OCI-LY7 (cell line): ENCODE measurements around the gene NENF. TPM values are rescaled to one million over a fixed set of nuclear protein-coding genes. Genes with fewer than 3 reads are reported as not detected.

Source experiments
- BruUV-seq: library from RNA; stranded (reverse); fragments of 400-500 nt; replicated peaks from 2 replicates; lab custom pipeline; 2021; lab: Mats Ljungman, UMichigan
- CTCF ChIA-PET: fragments of 300-600 bp; sonication (Branson Sonifier 250); formaldehyde crosslinking; loops from one replicate; lab custom pipeline; 2022; ENCODE audit warnings: antibody characterized with exemption; ENCODE audit not compliant: unreplicated experiment; lab: Charles Lee
- POLR2A ChIA-PET: fragments of 300-600 bp; sonication (Branson Sonifier 250); formaldehyde crosslinking; loops from one replicate; lab custom pipeline; 2022; ENCODE audit warnings: antibody characterized with exemption; lab: Charles Lee
- DNase-seq: peaks from one replicate; pipeline ENCODE4 v3.0.0-alpha.2; 2015; ENCODE audit warnings: low spot score
- H2AFZ ChIP-seq: fragments of 200-600 bp; sonication (generic), shearing (Covaris generic); 2 replicates; pipeline ENCODE4 v1.6.1; 2014; ENCODE audit warnings: mild to moderate bottlenecking, antibody characterized with exemption, low read length, moderate library complexity
- H3K27ac ChIP-seq: fragments of 200-600 bp; sonication (generic); 2 replicates; pipeline ENCODE4 v1.5.1; 2014; ENCODE audit warnings: mixed run types, low read depth, mild to moderate bottlenecking, moderate library complexity, low read length, inconsistent platforms; ENCODE audit not compliant: poor library complexity, severe bottlenecking
- H3K36me3 ChIP-seq: fragments of 200-600 bp; sonication (generic); 2 replicates; pipeline ENCODE4 v1.6.1; 2014; ENCODE audit warnings: mild to moderate bottlenecking, antibody characterized with exemption, low read length, moderate library complexity, mixed read lengths; ENCODE audit not compliant: insufficient read depth
- H3K4me1 ChIP-seq: fragments of 200-600 bp; sonication (generic); 2 replicates; pipeline ENCODE4 v1.5.1; 2014; ENCODE audit warnings: mild to moderate bottlenecking, low read length; ENCODE audit not compliant: insufficient read depth, poor library complexity, severe bottlenecking
- H3K4me2 ChIP-seq: fragments of 200-600 bp; sonication (generic); 2 replicates; pipeline ENCODE4 v1.6.1; 2014; ENCODE audit warnings: mild to moderate bottlenecking, low read length
- H3K4me3 ChIP-seq: fragments of 200-600 bp; sonication (generic); 2 replicates; pipeline ENCODE4 v1.5.1; 2014; ENCODE audit warnings: mild to moderate bottlenecking, low read depth, low read length; ENCODE audit not compliant: poor library complexity, severe bottlenecking
- H3K79me2 ChIP-seq: fragments of 200-600 bp; sonication (generic); 2 replicates; pipeline ENCODE4 v1.6.1; 2016; ENCODE audit warnings: low read depth, mild to moderate bottlenecking, low read length, moderate library complexity, mixed read lengths; ENCODE audit not compliant: insufficient read depth
- H3K9me2 ChIP-seq: fragments of 200-600 bp; sonication (generic); 2 replicates; pipeline ENCODE4 v1.6.1; 2016; ENCODE audit warnings: mild to moderate bottlenecking, low read length, mixed read lengths; ENCODE audit not compliant: insufficient read depth
- H3K9me3 ChIP-seq: fragments of 200-600 bp; sonication (generic); 2 replicates; pipeline ENCODE4 v1.6.1; 2014; ENCODE audit warnings: mild to moderate bottlenecking, mixed run types, low read length, mixed read lengths
- H4K20me1 ChIP-seq: fragments of 200-600 bp; sonication (generic); 2 replicates; pipeline ENCODE4 v1.6.1; 2014; ENCODE audit warnings: mild to moderate bottlenecking, antibody characterized with exemption, low read length, moderate library complexity, mixed read lengths; ENCODE audit not compliant: insufficient read depth
- EZH2phosphoT487 ChIP-seq: fragments of 200-600 bp; sonication (generic); IDR thresholded peaks from 2 replicates; pipeline ENCODE4 v1.6.1; 2018; ENCODE audit warnings: low read depth, borderline replicate concordance, mild to moderate bottlenecking, mixed run types, antibody characterized with exemption, low read length, moderate library complexity, mixed read lengths
- intact Hi-C: fragments of 100-400 bp; cut with micrococcal nuclease; formaldehyde crosslinking; loops from one replicate; pipeline ENCODE4 v1.10.0; 2022; ENCODE audit not compliant: unreplicated experiment
- total RNA-seq, 2 experiments: library from RNA; depleted of rRNA in 1 of 2; stranded (reverse); fragments of >200 nt in 1 of 2; shearing (Covaris generic) in 1 of 2; gene quantifications; 2 replicates each; pipeline ENCODE4 v1.2.3, GENCODE V29; 2014 to 2022
- TF ChIP-seq, protein P1 (sequence below): fragments of 200-600 bp; sonication (generic); conservative IDR thresholded peaks from 2 replicates; pipeline ENCODE4 v1.5.1; 2014; ENCODE audit warnings: mild to moderate bottlenecking, antibody characterized with exemption, low read length, moderate library complexity, mixed read lengths

NENF gene
- total RNA-seq, 2 experiments from 2014 or later: 12.7 to 15.5 TPM

DNA sequence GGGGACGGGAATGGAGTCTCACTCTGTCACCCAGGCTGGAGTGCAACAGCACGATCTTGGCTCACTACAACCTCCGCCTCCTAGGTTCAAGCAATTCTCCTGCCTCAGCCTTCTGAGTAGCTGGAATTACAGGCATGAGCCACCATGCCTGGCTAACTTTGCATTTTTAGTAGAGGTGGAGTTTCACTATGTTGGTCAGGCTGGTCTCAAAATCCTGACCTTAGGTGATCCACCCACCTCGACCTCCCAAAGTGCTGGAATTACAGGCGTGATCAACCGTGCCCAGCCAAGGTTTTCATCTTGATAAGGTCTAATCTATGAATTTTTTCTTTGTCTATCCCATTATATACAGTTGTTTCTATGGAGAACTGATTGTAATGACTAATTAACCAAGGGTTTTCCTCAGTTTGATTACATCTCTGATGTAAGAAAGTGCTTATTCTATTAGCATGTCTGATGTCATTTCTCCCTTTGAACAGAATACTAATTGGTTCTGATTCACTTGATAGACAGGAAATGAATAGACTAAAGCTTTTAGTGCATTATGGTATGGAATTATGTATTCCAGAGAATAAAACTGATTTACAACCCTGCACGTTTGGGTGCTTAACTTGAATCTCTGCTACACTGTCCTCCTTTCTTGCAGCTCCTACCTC lies 29.9 kb upstream of the NENF start:
- TF ChIP-seq, protein P1, sequence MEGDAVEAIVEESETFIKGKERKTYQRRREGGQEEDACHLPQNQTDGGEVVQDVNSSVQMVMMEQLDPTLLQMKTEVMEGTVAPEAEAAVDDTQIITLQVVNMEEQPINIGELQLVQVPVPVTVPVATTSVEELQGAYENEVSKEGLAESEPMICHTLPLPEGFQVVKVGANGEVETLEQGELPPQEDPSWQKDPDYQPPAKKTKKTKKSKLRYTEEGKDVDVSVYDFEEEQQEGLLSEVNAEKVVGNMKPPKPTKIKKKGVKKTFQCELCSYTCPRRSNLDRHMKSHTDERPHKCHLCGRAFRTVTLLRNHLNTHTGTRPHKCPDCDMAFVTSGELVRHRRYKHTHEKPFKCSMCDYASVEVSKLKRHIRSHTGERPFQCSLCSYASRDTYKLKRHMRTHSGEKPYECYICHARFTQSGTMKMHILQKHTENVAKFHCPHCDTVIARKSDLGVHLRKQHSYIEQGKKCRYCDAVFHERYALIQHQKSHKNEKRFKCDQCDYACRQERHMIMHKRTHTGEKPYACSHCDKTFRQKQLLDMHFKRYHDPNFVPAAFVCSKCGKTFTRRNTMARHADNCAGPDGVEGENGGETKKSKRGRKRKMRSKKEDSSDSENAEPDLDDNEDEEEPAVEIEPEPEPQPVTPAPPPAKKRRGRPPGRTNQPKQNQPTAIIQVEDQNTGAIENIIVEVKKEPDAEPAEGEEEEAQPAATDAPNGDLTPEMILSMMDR: no peak
- ChIA-PET CTCF (no interaction called here), POLR2A (interaction anchor here (0.5 kb wide), 1 partner anchor 359 kb away, joined by 5 read pairs; no protein-coding TSS in a partner anchor)
- no peak overlapping the region for H3K4me2 ChIP-seq
- BruUV-seq: no TSS peak
- no peaks in the 10 kb centered on the region for H4K20me1 ChIP-seq
- no peak overlapping the region for H3K4me3 ChIP-seq
- H3K36me3 ChIP-seq: peaks cover 89% of the 10 kb centered on the region
- H3K27ac ChIP-seq: no peak overlapping the region
- H3K4me1 ChIP-seq: no peaks in the 10 kb centered on the region
- H3K79me2 ChIP-seq: no peaks in the 10 kb centered on the region
- no peak overlapping the region for H2AFZ ChIP-seq
- no peak for DNase-seq
- no peaks in the 10 kb centered on the region for H3K9me2 ChIP-seq
- intact Hi-C loops: no loop called here
- peaks cover 13% of the 10 kb centered on the region; the same call in 1 of the 2 replicates for H3K9me3 ChIP-seq

DNA sequence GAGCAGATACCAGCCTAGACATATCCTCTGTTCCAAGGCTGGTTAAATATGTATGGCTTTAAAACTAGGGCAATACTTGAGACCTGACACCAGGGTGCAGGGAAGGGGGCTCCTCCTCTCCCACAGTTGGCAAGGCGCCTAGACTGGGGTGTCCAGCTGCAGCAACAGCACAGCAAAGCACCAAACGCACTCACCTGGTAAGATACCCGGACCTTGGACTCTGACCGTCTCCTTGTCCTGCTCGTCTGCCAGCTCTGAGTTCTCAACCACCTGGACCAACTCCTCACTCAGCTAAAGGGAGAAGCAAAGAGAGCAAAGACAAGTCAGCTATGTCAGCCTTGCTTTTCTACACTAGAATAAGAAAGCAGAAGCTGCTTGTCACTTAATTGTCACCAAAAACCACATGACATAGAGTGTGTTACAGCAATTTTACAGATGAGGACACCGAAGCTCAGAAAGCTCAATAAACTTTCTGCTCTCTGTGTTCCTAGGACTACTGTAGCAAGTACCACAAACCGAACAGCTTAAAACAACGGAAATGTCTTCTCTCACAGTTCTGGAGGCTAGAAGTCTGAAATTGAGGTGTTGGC lies 22.4 kb upstream of the NENF start:
- ChIA-PET CTCF (interaction anchor here (0.8 kb wide), 1 partner anchor 16 kb away, joined by 3 read pairs; no protein-coding TSS in a partner anchor), POLR2A (no interaction called here)
- H3K27ac ChIP-seq: no peak overlapping the region
- H3K4me3 ChIP-seq: no peak overlapping the region
- BruUV-seq: no TSS peak
- TF ChIP-seq, protein P1: no peak
- TF ChIP-seq EZH2phosphoT487: no peak
- intact Hi-C loops: no loop called here
- H3K36me3 ChIP-seq: peaks cover 68% of the 10 kb centered on the region
- H3K4me1 ChIP-seq: peaks cover 23% of the 10 kb centered on the region
- no peak for DNase-seq
- H3K4me2 ChIP-seq: no peak overlapping the region
- H4K20me1 ChIP-seq: peaks cover 6% of the 10 kb centered on the region; the same call in 1 of the 2 replicates
- H3K79me2 ChIP-seq: peaks cover 18% of the 10 kb centered on the region; the same call in 1 of the 2 replicates
- H3K9me3 ChIP-seq: no peaks in the 10 kb centered on the region
- H3K9me2 ChIP-seq: no peaks in the 10 kb centered on the region
- H2AFZ ChIP-seq: no peak overlapping the region

DNA sequence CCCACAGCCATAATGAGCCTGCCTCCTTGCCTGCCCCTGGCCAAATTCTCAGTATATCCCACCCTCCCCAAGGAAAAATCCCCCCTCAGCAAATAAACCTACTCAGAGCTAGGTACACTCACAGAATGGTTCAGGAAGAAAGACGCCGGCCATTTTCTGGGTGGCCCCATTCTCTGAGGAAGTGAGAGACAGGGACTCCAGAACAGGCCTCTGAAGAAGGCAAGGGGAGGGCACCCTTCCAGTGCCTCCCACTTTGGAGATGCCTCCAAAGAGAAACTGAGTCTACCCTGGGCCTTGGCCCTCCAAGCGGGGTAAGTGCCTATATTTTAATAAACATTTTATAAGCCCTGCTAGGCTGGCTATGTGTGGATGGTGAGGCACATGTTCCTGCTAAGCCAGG lies 20.3 kb upstream of the NENF start:
- DNase-seq: no peak
- no peak for TF ChIP-seq EZH2phosphoT487
- TF ChIP-seq, protein P1: no peak
- BruUV-seq: no TSS peak
- H2AFZ ChIP-seq: no peak overlapping the region
- no peaks in the 10 kb centered on the region for H3K9me3 ChIP-seq
- CTCF ChIA-PET: no interaction called here
- H3K36me3 ChIP-seq: peaks cover 47% of the 10 kb centered on the region
- peak overlapping the region; percentile 10 for H3K4me3 ChIP-seq
- intact Hi-C loops: no loop called here
- H4K20me1 ChIP-seq: peaks cover 6% of the 10 kb centered on the region; the same call in 1 of the 2 replicates
- no peak overlapping the region for H3K27ac ChIP-seq
- peaks cover 18% of the 10 kb centered on the region; the same call in 1 of the 2 replicates for H3K79me2 ChIP-seq
- POLR2A ChIA-PET: interaction anchor here (0.6 kb wide), 1 partner anchor 412 kb away, joined by 6 read pairs; no protein-coding TSS in a partner anchor
- H3K4me2 ChIP-seq: peak overlapping the region; percentile 85
- H3K4me1 ChIP-seq: peaks cover 29% of the 10 kb centered on the region
- no peaks in the 10 kb centered on the region for H3K9me2 ChIP-seq
